Astrocyte (in vitro differentiated cells and primary cell): ENCODE results near the gene RIMOC1.

ENCODE experiments used
- EZH2 ChIP-seq: IDR thresholded peaks from 2 replicates; pipeline ENCODE4 v1.6.1; 2012; ENCODE audit warnings: mild to moderate bottlenecking, low read length, inconsistent platforms; ENCODE audit not compliant: insufficient read depth
- TF ChIP-seq, protein P1 (sequence below): IDR thresholded peaks from 2 replicates; pipeline ENCODE4 v1.5.1; 2011; ENCODE audit warnings: low read depth, mild to moderate bottlenecking, inconsistent platforms, low read length, moderate library complexity; ENCODE audit not compliant: insufficient read depth

DNA sequence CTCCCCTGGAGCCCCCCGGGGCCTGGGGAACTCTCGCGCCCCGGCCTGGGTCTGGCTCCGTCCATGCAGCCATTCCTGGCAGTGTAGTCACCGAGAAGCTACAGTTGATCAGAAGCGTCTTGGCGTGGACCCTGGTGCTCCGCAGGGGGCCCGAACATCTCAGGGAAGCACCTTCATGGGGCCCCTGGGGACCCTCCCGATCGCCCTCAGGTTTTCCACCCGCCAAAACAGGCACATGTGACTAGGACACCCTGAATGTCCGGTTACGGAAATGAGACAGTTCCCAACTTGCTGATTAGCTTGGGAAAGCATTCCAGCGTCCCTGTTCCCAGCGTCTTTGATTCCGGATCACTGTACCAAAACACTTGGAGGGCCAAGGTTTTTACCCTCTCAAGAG is 21.4 kb downstream of the RIMOC1 start:
- TF ChIP-seq, protein P1, sequence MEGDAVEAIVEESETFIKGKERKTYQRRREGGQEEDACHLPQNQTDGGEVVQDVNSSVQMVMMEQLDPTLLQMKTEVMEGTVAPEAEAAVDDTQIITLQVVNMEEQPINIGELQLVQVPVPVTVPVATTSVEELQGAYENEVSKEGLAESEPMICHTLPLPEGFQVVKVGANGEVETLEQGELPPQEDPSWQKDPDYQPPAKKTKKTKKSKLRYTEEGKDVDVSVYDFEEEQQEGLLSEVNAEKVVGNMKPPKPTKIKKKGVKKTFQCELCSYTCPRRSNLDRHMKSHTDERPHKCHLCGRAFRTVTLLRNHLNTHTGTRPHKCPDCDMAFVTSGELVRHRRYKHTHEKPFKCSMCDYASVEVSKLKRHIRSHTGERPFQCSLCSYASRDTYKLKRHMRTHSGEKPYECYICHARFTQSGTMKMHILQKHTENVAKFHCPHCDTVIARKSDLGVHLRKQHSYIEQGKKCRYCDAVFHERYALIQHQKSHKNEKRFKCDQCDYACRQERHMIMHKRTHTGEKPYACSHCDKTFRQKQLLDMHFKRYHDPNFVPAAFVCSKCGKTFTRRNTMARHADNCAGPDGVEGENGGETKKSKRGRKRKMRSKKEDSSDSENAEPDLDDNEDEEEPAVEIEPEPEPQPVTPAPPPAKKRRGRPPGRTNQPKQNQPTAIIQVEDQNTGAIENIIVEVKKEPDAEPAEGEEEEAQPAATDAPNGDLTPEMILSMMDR, result no peak
- no peak for TF ChIP-seq EZH2
